CD8-positive, alpha-beta memory T cell (primary cell): Measurements from ENCODE around the gene RPL31. TPM values are rescaled to one million over a fixed set of nuclear protein-coding genes. Genes with fewer than 3 reads are reported as not detected.

Source experiments
- CTCF ChIA-PET: fragments of 350-600 bp; sonication (Branson Sonifier 250); formaldehyde crosslinking; loops from one replicate; lab custom pipeline; 2021; ENCODE audit warnings: antibody characterized with exemption; lab: Charles Lee
- POLR2A ChIA-PET: fragments of 350-600 bp; sonication (Branson Sonifier 250); formaldehyde crosslinking; loops from one replicate; lab custom pipeline; 2021; ENCODE audit warnings: antibody characterized with exemption; lab: Charles Lee
- DNase-seq, 5 donors: peaks; one replicate each; pipeline versions ENCODE4 v3.0.0 to v3.0.0-alpha.2; 2020 to 2022; ENCODE audit warnings: mixed read lengths in 1 of 5
- H3K27ac ChIP-seq: one replicate; pipeline ENCODE4 v1.7.0; 2013; ENCODE audit warnings: low read depth, mild to moderate bottlenecking, low read length, moderate library complexity
- H3K27me3 ChIP-seq: 2 replicates; pipeline ENCODE4 v1.7.0; 2013; ENCODE audit warnings: low read length, mild to moderate bottlenecking; ENCODE audit not compliant: insufficient read depth, poor library complexity, severe bottlenecking
- H3K36me3 ChIP-seq: 2 replicates; pipeline ENCODE4 v1.7.0; 2013; ENCODE audit warnings: mild to moderate bottlenecking, low read length, moderate library complexity; ENCODE audit not compliant: insufficient read depth
- H3K4me1 ChIP-seq: 2 replicates; pipeline ENCODE4 v1.7.0; 2013; ENCODE audit warnings: mild to moderate bottlenecking, low read length, moderate library complexity; ENCODE audit not compliant: insufficient read depth
- H3K4me3 ChIP-seq: 2 replicates; pipeline ENCODE4 v1.7.0; 2013; ENCODE audit warnings: mild to moderate bottlenecking, low read length
- H3K9me3 ChIP-seq: 2 replicates; pipeline ENCODE4 v1.7.0; 2013; ENCODE audit warnings: mild to moderate bottlenecking, low read length
- H3K27ac Mint-ChIP-seq, 8 donors: one replicate each; pipeline ENCODE4 v1.8.0; 2020 to 2021; ENCODE audit warnings: mixed read lengths in 8 of 8, mild to moderate bottlenecking in 6 of 8, inconsistent platforms in 3 of 8, moderate library complexity in 3 of 8
- H3K27me3 Mint-ChIP-seq, 2 donors: one replicate each; pipeline ENCODE4 v1.8.0; 2020 to 2021; ENCODE audit warnings: mixed read lengths in 2 of 2, mild to moderate bottlenecking in 1 of 2, moderate library complexity in 1 of 2
- H3K36me3 Mint-ChIP-seq, 3 donors: one replicate each; pipeline ENCODE4 v1.8.0; 2020 to 2021; ENCODE audit warnings: mixed read lengths in 3 of 3, inconsistent platforms in 1 of 3, mild to moderate bottlenecking in 1 of 3
- H3K4me1 Mint-ChIP-seq, 3 donors: one replicate each; pipeline ENCODE4 v1.8.0; 2020 to 2021; ENCODE audit warnings: mixed read lengths in 3 of 3, inconsistent platforms in 1 of 3, mild to moderate bottlenecking in 1 of 3
- H3K4me3 Mint-ChIP-seq, 7 donors: one replicate each; pipeline ENCODE4 v1.8.0; 2020 to 2021; ENCODE audit warnings: mixed read lengths in 7 of 7, mild to moderate bottlenecking in 6 of 7, moderate library complexity in 4 of 7, inconsistent platforms in 2 of 7
- H3K9me3 Mint-ChIP-seq, 5 donors: one replicate each; pipeline ENCODE4 v1.8.0; 2020 to 2022; ENCODE audit warnings: mixed read lengths in 5 of 5, mild to moderate bottlenecking in 3 of 5, moderate library complexity in 2 of 5, inconsistent platforms in 1 of 5
- polyA plus RNA-seq: library from polyadenylated mRNA; unstranded; fragments of 300-500 nt; fragmentation: Illumina TruSeq; gene quantifications from one replicate; pipeline ENCODE4 v1.2.3, GENCODE V29; 2021
- total RNA-seq, 2 experiments: library from RNA; stranded (reverse); gene quantifications; one replicate each; pipeline ENCODE4 v1.2.3, GENCODE V29; 2021

The RPL31 gene
- total RNA-seq (1,000 to 10,000 TPM; 1,340 to 1,381 TPM), polyA plus RNA-seq (4,796 TPM)

DNA sequence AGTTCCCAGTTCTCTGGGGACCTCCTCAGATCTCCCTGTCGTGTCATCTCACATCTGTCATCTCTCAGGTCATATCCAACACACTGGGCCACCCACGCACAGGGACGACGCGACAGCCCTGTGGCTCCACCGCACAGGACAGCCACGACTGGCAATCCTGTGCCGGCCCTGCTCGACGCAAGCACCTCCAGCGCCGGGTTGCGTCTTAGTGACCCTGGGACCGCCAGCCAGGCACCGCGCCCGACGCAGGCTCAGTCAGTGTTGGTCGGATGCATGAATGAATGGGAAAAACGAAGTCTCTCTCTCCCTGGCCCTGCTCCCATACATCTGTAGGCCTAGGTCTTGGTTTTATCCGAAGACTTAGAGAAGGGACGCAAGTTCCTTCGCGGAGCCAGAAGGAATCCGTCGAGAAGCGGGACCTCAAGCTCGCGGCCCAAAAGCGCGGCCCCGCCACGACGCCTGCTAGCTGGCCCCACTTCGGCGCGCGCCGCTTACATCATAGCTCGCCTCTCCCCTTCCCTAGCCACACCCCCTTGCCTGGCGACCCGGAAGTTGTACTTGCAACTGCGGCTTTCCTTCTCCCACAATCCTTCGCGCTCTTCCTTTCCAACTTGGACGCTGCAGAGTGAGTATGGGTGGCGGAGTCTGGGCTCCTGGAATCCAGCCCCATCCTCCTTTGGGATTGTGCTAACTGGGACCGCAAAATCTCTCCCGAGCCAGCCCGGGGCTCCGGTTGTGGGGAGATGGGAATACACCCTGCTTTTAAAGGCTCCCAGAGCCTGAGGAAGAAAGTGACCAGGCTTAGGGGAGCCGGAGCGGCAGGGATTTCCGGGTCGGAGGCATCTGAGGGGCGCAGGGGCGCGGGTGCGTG, at the start of gene RPL31:
Gene RPL31, plus strand, starts transcription at position 599 of the 871 bp plus-strand sequence. CDS start 413 bp downstream, outside the sequence.
- Mint-ChIP-seq H3K36me3 (peaks cover 0 to 48% (median 16%) of the 10 kb centered on the region in 3 donors), H3K27ac (peak within 1 kb of the TSS; percentile 92 to 99 (median 98))
- CTCF ChIA-PET = interaction anchor here (1.1 to 1.5 kb wide), 8 partner anchors 11 to 439 kb away, joined by 4 to 7 read pairs (median 5); partner anchors contain the start of gene PDCL3

DNA sequence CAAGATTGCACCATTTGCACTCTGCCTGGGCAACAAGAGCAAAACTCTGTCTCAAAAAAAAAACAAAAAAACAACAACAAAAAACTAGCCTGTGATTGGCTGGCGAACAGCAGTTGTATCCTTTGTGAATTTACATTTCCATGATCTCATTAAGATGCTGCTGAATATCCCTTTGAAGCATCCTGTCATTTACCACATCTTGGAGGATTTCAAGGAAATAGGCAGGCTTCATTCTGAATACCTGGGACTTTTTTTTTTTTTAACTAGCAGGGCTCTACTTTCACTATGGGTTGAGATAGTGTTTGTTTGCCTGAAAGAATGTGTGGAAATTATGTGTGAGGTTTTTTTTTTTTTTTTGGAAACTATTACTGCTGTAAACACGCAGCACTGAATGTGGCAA, 49.6 kb upstream of the RPL31 start:
- no peaks in the 10 kb centered on the region for H3K4me1 ChIP-seq
- no peak overlapping the region for H3K27ac ChIP-seq
- no peaks in the 10 kb centered on the region for H3K36me3 ChIP-seq
- Mint-ChIP-seq H3K9me3 (no peaks in the 10 kb centered on the region), H3K27me3 (peaks cover 0 to 15% of the 10 kb centered on the region in 2 donors), H3K27ac (no peak overlapping the region), H3K4me3 (no peak overlapping the region), H3K4me1 (no peaks in the 10 kb centered on the region), H3K36me3 (peaks cover 0 to 2% (median 0%) of the 10 kb centered on the region in 3 donors)
- POLR2A ChIA-PET = no interaction called here
- H3K9me3 ChIP-seq = no peaks in the 10 kb centered on the region
- no peak for DNase-seq
- no peaks in the 10 kb centered on the region for H3K27me3 ChIP-seq
- CTCF ChIA-PET = interaction anchor here (0.7 kb wide), 1 partner anchor 1565 kb away, joined by 3 read pairs; no protein-coding TSS in a partner anchor
- no peak overlapping the region for H3K4me3 ChIP-seq

More for the DNA sequence above, at the start of gene RPL31:
- Mint-ChIP-seq H3K27me3 (no peaks in the 10 kb centered on the region), H3K4me1 (peaks cover 41 to 54% (median 46%) of the 10 kb centered on the region in 3 donors), H3K9me3 (no peaks in the 10 kb centered on the region), H3K4me3 (peak within 1 kb of the TSS; percentile 93 to 100 (median 96))
- Histone ChIP-seq H3K27ac (peak within 1 kb of the TSS; percentile 89), H3K36me3 (peaks cover 41% of the 10 kb centered on the region), H3K27me3 (no peaks in the 10 kb centered on the region), H3K4me3 (peak within 1 kb of the TSS; percentile 94), H3K4me1 (peaks cover 27% of the 10 kb centered on the region), H3K9me3 (no peaks in the 10 kb centered on the region)
- POLR2A ChIA-PET = interaction anchor here (0.6 to 2.4 kb wide), 7 partner anchors 77 to 439 kb away, joined by 3 to 25 read pairs (median 4); partner anchors contain the start of genes CNOT11, PDCL3, RNF149 and TBC1D8
- DNase-seq = peak; percentile 93 to 98 (median 94)

DNA sequence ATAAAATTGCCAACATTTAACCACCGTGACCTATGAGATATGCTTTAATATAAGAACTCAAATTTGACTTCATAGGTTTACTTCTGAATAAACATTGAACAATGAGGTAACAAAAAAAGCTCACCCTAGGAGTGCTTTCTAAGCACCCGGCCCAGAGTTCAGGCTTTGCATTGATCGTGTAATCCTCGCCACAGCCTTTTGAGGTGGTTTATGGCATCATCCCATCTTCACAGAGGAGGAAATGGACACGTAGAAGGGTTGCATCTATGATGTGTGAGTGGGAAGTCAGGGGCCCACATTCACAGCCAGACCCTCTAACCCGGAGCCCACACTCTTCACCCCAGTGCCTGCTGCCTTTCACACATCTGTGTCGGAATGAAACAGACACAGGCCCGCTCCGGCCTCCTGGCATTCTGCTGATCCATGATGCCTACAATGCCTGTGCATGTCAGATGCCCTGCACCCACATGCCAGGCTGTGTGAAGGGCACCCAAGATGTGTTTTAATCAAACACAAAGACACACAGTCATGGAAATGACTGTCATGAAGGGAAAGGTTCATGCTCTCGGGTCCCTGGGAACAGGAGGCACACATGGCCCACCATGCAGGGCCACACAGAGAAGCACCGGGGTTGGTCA, 48.6 kb upstream of the RPL31 start:
- Mint-ChIP-seq H3K36me3 (peaks cover 0 to 2% (median 0%) of the 10 kb centered on the region in 3 donors), H3K9me3 (no peaks in the 10 kb centered on the region), H3K27me3 (peaks cover 0 to 15% of the 10 kb centered on the region in 2 donors), H3K4me3 (no peak overlapping the region), H3K4me1 (no peaks in the 10 kb centered on the region), H3K27ac (no peak overlapping the region)
- no peaks in the 10 kb centered on the region for H3K27me3 ChIP-seq
- CTCF ChIA-PET = no interaction called here
- H3K4me1 ChIP-seq = no peaks in the 10 kb centered on the region
- no peaks in the 10 kb centered on the region for H3K36me3 ChIP-seq
- peak in 1 of 5 donors; percentile 40 for DNase-seq
- H3K4me3 ChIP-seq = no peak overlapping the region
- H3K27ac ChIP-seq = no peak overlapping the region
- H3K9me3 ChIP-seq = no peaks in the 10 kb centered on the region
- POLR2A ChIA-PET = no interaction called here

DNA sequence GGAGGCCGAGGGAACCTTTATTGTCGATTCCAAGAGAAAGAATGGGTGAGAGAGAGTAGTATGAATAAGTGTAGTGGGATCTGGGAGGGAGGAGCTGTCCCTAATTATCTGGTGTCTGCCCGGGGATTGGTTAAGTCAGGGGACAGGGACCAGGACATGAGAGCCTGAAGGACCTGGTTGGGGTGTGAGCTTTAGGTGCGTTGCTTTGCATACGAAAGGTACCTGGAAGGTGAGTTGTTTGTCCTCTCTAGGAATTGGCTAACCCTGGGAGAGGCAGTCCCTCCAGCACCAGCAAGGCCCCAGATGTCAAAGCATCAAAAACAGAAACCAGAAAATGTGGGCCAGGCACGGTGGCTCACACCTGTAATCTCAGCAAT, 48.1 kb upstream of the RPL31 start:
- Mint-ChIP-seq H3K27ac (no peak overlapping the region), H3K4me3 (no peak overlapping the region), H3K27me3 (peaks cover 0 to 12% of the 10 kb centered on the region in 2 donors), H3K9me3 (no peaks in the 10 kb centered on the region), H3K36me3 (peaks cover 0 to 2% (median 0%) of the 10 kb centered on the region in 3 donors), H3K4me1 (no peaks in the 10 kb centered on the region)
- Histone ChIP-seq H3K4me1 (no peaks in the 10 kb centered on the region), H3K9me3 (no peaks in the 10 kb centered on the region), H3K27ac (no peak overlapping the region), H3K36me3 (no peaks in the 10 kb centered on the region), H3K4me3 (no peak overlapping the region), H3K27me3 (no peaks in the 10 kb centered on the region)
- ChIA-PET POLR2A (no interaction called here), CTCF (no interaction called here)
- no peak for DNase-seq

DNA sequence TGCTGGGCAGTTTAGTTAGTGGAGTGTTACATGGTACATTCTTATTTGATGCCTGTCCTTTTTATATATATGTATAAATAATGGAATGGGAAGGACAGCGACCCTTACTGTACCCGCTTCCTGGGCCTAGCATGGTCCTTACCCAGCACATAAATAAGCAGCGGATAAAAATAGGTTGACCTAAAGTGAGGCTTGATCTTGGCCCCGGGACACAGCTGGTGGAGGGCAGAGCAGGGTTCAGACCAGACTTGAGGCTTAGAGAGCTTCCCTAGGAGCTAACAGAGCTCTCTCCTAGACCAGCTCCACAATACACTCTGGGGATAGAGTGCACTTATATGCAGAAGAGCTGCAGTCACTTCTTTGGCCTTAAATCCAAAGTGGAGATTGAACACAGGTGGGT, 46.9 kb upstream of the RPL31 start:
- no peaks in the 10 kb centered on the region for H3K36me3 ChIP-seq
- DNase-seq = no peak
- Mint-ChIP-seq H3K36me3 (peaks cover 0 to 2% (median 0%) of the 10 kb centered on the region in 3 donors), H3K4me3 (no peak overlapping the region), H3K27ac (no peak overlapping the region), H3K27me3 (peaks cover 0 to 12% of the 10 kb centered on the region in 2 donors), H3K9me3 (no peaks in the 10 kb centered on the region), H3K4me1 (no peaks in the 10 kb centered on the region)
- no peaks in the 10 kb centered on the region for H3K9me3 ChIP-seq
- ChIA-PET CTCF (no interaction called here), POLR2A (no interaction called here)
- no peak overlapping the region for H3K27ac ChIP-seq
- no peaks in the 10 kb centered on the region for H3K4me1 ChIP-seq
- no peaks in the 10 kb centered on the region for H3K27me3 ChIP-seq
- no peak overlapping the region for H3K4me3 ChIP-seq

DNA sequence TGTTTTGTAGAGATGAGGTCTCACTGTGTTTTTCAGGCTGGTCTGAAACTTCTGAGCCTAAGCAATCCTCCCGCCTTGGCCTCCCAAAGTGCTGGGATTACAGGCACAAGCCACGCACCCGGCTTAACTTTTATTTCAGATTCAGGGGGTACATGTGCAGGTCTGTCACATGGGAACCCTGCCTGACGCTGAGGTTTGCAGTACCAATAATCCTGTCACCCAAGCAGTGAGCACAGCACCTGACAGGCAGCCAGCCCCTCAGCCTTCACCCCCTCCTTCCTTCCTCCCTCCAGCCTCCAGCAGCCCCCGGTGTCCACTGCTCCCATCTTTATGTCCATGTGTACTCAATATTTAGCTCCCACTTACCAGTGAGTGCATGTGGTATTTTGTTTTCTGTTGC, 46.0 kb upstream of the RPL31 start:
- Mint-ChIP-seq H3K27ac (no peak overlapping the region), H3K4me3 (no peak overlapping the region), H3K4me1 (no peaks in the 10 kb centered on the region), H3K27me3 (peaks cover 0 to 12% of the 10 kb centered on the region in 2 donors), H3K36me3 (peaks cover 0 to under 1% (median 0%) of the 10 kb centered on the region in 3 donors), H3K9me3 (no peaks in the 10 kb centered on the region)
- H3K4me3 ChIP-seq = no peak overlapping the region
- CTCF ChIA-PET = no interaction called here
- POLR2A ChIA-PET = no interaction called here
- H3K27me3 ChIP-seq = no peaks in the 10 kb centered on the region
- DNase-seq = no peak
- no peaks in the 10 kb centered on the region for H3K36me3 ChIP-seq
- H3K4me1 ChIP-seq = no peaks in the 10 kb centered on the region
- no peaks in the 10 kb centered on the region for H3K9me3 ChIP-seq
- no peak overlapping the region for H3K27ac ChIP-seq

DNA sequence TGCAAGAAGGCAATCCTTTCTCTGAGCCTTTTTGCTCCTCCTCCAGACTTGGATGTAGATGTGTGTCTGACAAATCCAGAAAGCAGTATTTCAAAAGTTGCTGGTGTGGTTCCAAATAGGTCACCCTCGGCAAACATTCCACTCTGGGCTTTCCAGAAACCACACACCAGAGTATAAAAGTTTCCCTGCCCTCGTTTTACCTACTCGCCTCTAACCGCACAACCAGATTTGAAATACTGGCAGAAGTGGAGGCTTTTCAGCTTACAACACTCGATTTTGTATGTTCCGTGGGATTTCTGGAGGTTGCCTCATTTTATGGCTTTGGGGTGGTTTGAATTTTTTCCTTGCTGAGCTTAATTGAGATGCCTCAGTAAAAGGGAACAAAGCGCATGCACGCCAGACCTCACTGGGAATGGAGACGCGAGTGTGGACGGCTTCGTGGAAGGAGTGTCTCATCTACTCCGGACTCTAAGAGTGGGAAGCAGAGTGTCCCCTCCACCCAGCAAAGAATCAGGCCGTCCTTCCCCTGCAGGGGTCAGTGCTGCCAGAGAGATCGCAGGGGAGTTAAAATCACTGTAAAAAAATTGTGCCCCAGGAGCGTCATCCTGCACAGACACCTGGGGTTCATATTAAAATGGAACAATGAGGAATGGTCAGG, 44.0 kb upstream of the RPL31 start:
- Histone ChIP-seq H3K27ac (no peak overlapping the region), H3K4me1 (no peaks in the 10 kb centered on the region), H3K36me3 (no peaks in the 10 kb centered on the region), H3K27me3 (no peaks in the 10 kb centered on the region), H3K4me3 (no peak overlapping the region), H3K9me3 (no peaks in the 10 kb centered on the region)
- H3K27ac Mint-ChIP-seq = no peak overlapping the region
- DNase-seq = no peak
- peaks cover 0 to 12% of the 10 kb centered on the region in 2 donors for H3K27me3 Mint-ChIP-seq
- H3K4me1 Mint-ChIP-seq = no peaks in the 10 kb centered on the region
- CTCF ChIA-PET = no interaction called here
- POLR2A ChIA-PET = no interaction called here
- no peaks in the 10 kb centered on the region for H3K9me3 Mint-ChIP-seq
- no peak overlapping the region for H3K4me3 Mint-ChIP-seq
- no peaks in the 10 kb centered on the region for H3K36me3 Mint-ChIP-seq
